ENCODE results near the gene ILF3.

GRCh38 chr19:10681658-10682057 lies 27.5 kb downstream of the ILF3 start:
- TF ChIP-seq RNF2 (IDR thresholded peaks at IDR 0.05; ENCODE audit: borderline replicate concordance, low read depth) (no peak), EP300 (IDR thresholded peaks at IDR 0.05) (no peak), CTCF (IDR thresholded peaks at IDR 0.05) (no peak)
